Activated CD8-positive, alpha-beta T cell treated with anti-CD3 and anti-CD28 coated beads for 36 hours (primary cell): ENCODE results near the gene BOD1. TPM values are rescaled to one million over a fixed set of nuclear protein-coding genes. Genes with fewer than 3 reads are reported as not detected.

Experiments
- ATAC-seq: fragments of 200-7000 bp; cut with Tn5 transposase; one replicate; pipeline ENCODE4 v1.10.0; 2021; ENCODE audit warnings: mild to moderate bottlenecking, moderate library complexity
- CTCF ChIA-PET: fragments of 350-600 bp; sonication (Branson Sonifier 250); formaldehyde crosslinking; loops from one replicate; lab custom pipeline; 2021; ENCODE audit warnings: antibody characterized with exemption; lab: Charles Lee
- POLR2A ChIA-PET: fragments of 350-600 bp; sonication (Branson Sonifier 250); formaldehyde crosslinking; loops from one replicate; lab custom pipeline; 2021; ENCODE audit warnings: antibody characterized with exemption; lab: Charles Lee
- DNase-seq: peaks from one replicate; pipeline ENCODE4 v3.0.0-alpha.2; 2020
- H3K27ac Mint-ChIP-seq: one replicate; pipeline ENCODE4 v1.8.0; 2021; ENCODE audit warnings: mild to moderate bottlenecking, mixed read lengths
- H3K27me3 Mint-ChIP-seq: one replicate; pipeline ENCODE4 v1.8.0; 2021; ENCODE audit warnings: mixed read lengths
- H3K36me3 Mint-ChIP-seq: one replicate; pipeline ENCODE4 v1.8.0; 2021; ENCODE audit warnings: low read depth, mixed read lengths
- H3K4me1 Mint-ChIP-seq: one replicate; pipeline ENCODE4 v1.8.0; 2021; ENCODE audit warnings: low read depth, mixed read lengths
- H3K4me3 Mint-ChIP-seq: one replicate; pipeline ENCODE4 v1.8.0; 2021; ENCODE audit warnings: mild to moderate bottlenecking, moderate library complexity, mixed read lengths
- H3K9me3 Mint-ChIP-seq: one replicate; pipeline ENCODE4 v1.8.0; 2021; ENCODE audit warnings: mixed read lengths
- CTCF ChIP-seq: fragments of 200-600 bp; IDR thresholded peaks from one replicate; pipeline ENCODE4 v1.8.0; 2022; ENCODE audit warnings: antibody characterized with exemption, mild to moderate bottlenecking
- intact Hi-C: fragments of 100-400 bp; cut with micrococcal nuclease; formaldehyde crosslinking; loops from one replicate; pipeline ENCODE4 v1.10.0; 2022
- total RNA-seq, 2 experiments: library from RNA; stranded (reverse); gene quantifications; one replicate each; pipeline ENCODE4 v1.2.3, GENCODE V29; 2021

BOD1 gene
- total RNA-seq, 2 experiments from 2014 or later: 28.1 to 28.7 TPM

- peaks cover 15% of the 10 kb centered on the region for H3K27me3 Mint-ChIP-seq
- CTCF ChIA-PET: interaction anchor here (1.0 to 1.2 kb wide), 4 partner anchors 10 to 73 kb away, joined by 3 read pairs; no protein-coding TSS in a partner anchor
These were observed 29.6 kb upstream of the BOD1 start for GRCh38 chr5:173645890-173646574.

GRCh38 chr5:173645437-173645807 lies 29.0 kb upstream of the BOD1 start:
- TF ChIP-seq CTCF: no peak
- intact Hi-C loops: no loop called here
- H3K27ac Mint-ChIP-seq: no peak overlapping the region
- POLR2A ChIA-PET: interaction anchor here (1.2 kb wide), 1 partner anchor 25 kb away, joined by 3 read pairs; no protein-coding TSS in a partner anchor
- DNase-seq: no peak
- no peak for ATAC-seq
- no peak overlapping the region for H3K4me3 Mint-ChIP-seq
- H3K36me3 Mint-ChIP-seq: no peaks in the 10 kb centered on the region
- no peaks in the 10 kb centered on the region for H3K4me1 Mint-ChIP-seq
- CTCF ChIA-PET: interaction anchor here (0.7 to 1.3 kb wide), 4 partner anchors 9 to 72 kb away, joined by 3 to 5 read pairs (median 3); no protein-coding TSS in a partner anchor
- H3K27me3 Mint-ChIP-seq: peaks cover 10% of the 10 kb centered on the region
- H3K9me3 Mint-ChIP-seq: no peaks in the 10 kb centered on the region

More at GRCh38 chr5:173645890-173646574, 29.6 kb upstream of the BOD1 start:
- no peak for TF ChIP-seq CTCF
- intact Hi-C loops: no loop called here
- Mint-ChIP-seq H3K9me3 (no peaks in the 10 kb centered on the region), H3K36me3 (no peaks in the 10 kb centered on the region), H3K4me1 (no peaks in the 10 kb centered on the region), H3K27ac (no peak overlapping the region), H3K4me3 (no peak overlapping the region)
- no peak for DNase-seq
- POLR2A ChIA-PET: no interaction called here
- no peak for ATAC-seq

GRCh38 chr5:173644673-173645436 lies 28.4 kb upstream of the BOD1 start:
- Mint-ChIP-seq H3K9me3 (no peaks in the 10 kb centered on the region), H3K27ac (no peak overlapping the region), H3K4me1 (no peaks in the 10 kb centered on the region), H3K36me3 (no peaks in the 10 kb centered on the region), H3K27me3 (peaks cover 10% of the 10 kb centered on the region), H3K4me3 (no peak overlapping the region)
- no peak for DNase-seq
- ChIA-PET POLR2A (interaction anchor here (1.2 kb wide), 1 partner anchor 26 kb away, joined by 3 read pairs; no protein-coding TSS in a partner anchor), CTCF (interaction anchor here (0.7 to 1.3 kb wide), 5 partner anchors 9 to 72 kb away, joined by 3 to 5 read pairs (median 3); no protein-coding TSS in a partner anchor)
- no peak for TF ChIP-seq CTCF
- ATAC-seq: no peak
- intact Hi-C loops: no loop called here

- DNase-seq (peak; percentile 26), ATAC-seq (peak; percentile 37)
- Mint-ChIP-seq H3K27me3 (peaks cover 7% of the 10 kb centered on the region), H3K27ac (no peak overlapping the region), H3K4me1 (no peaks in the 10 kb centered on the region), H3K9me3 (no peaks in the 10 kb centered on the region), H3K36me3 (no peaks in the 10 kb centered on the region), H3K4me3 (no peak overlapping the region)
- no peak for TF ChIP-seq CTCF
- ChIA-PET POLR2A (interaction anchor here (0.6 kb wide), 1 partner anchor 84 kb away, joined by 3 read pairs; no protein-coding TSS in a partner anchor), CTCF (interaction anchor here (0.7 kb wide), 1 partner anchor 14 kb away, joined by 3 read pairs; no protein-coding TSS in a partner anchor)
- intact Hi-C loops: no loop called here
These were observed 27.5 kb upstream of the BOD1 start for GRCh38 chr5:173643964-173644363.
